HG02678 (cell line): ENCODE data around the gene ATP6V1G3.
"Not testable (repeated sequence)": the region's sequence is repeated elsewhere in the genome, so short reads cannot be mapped to it uniquely, and the experiment has no call there.

Source experiments
- ATAC-seq: cut with Tn5 transposase; IDR thresholded peaks from one replicate; pipeline ENCODE4 v1.9.1; 2021; ENCODE audit warnings: mild to moderate bottlenecking, moderate library complexity; ENCODE audit not compliant: unreplicated experiment

ATP6V1G3 gene

GRCh38 chr1:198543670-198544260, 3.3 kb upstream of the ATP6V1G3 start:
- peak; percentile 92 for ATAC-seq

GRCh38 chr1:198542632-198543031, 2.2 kb upstream of the ATP6V1G3 start:
- no peak for ATAC-seq

- no peak for ATAC-seq
These were observed 1.3 kb upstream of the ATP6V1G3 start for GRCh38 chr1:198541737-198542136.

GRCh38 chr1:198538579-198539364, 1.7 kb downstream of the ATP6V1G3 start:
- no peak for ATAC-seq

- no peak for ATAC-seq
These were observed 4.8 kb downstream of the ATP6V1G3 start for GRCh38 chr1:198535631-198536030.

- ATAC-seq: no peak
These were observed 5.7 kb downstream of the ATP6V1G3 start for GRCh38 chr1:198534548-198535418.

GRCh38 chr1:198531891-198532290, 8.6 kb downstream of the ATP6V1G3 start:
- ATAC-seq: no peak

GRCh38 chr1:198530953-198531352, 9.5 kb downstream of the ATP6V1G3 start:
- no peak for ATAC-seq

GRCh38 chr1:198529414-198529813, 11.1 kb downstream of the ATP6V1G3 start:
- ATAC-seq: no peak

GRCh38 chr1:198528364-198528763, 12.1 kb downstream of the ATP6V1G3 start:
- no peak for ATAC-seq

GRCh38 chr1:198524556-198524955, 15.9 kb downstream of the ATP6V1G3 start:
- ATAC-seq: no peak

GRCh38 chr1:198524127-198524526, 16.4 kb downstream of the ATP6V1G3 start:
- not testable (repeated sequence) for ATAC-seq

GRCh38 chr1:198523182-198523950, 17.1 kb downstream of the ATP6V1G3 start:
- ATAC-seq: no peak

- peak; percentile 90 for ATAC-seq
These were observed 19.8 kb downstream of the ATP6V1G3 start for GRCh38 chr1:198520524-198521254.

GRCh38 chr1:198519639-198520501, 20.6 kb downstream of the ATP6V1G3 start:
- ATAC-seq: no peak

- no peak for ATAC-seq
These were observed 22.8 kb downstream of the ATP6V1G3 start for GRCh38 chr1:198517623-198518199.

GRCh38 chr1:198500096-198500495, 40.4 kb downstream of the ATP6V1G3 start:
- ATAC-seq: no peak

- ATAC-seq: no peak
These were observed 40.9 kb downstream of the ATP6V1G3 start for GRCh38 chr1:198499588-198499987.

- no peak for ATAC-seq
These were observed 41.6 kb downstream of the ATP6V1G3 start for GRCh38 chr1:198498881-198499280.
